ENCODE results near the gene LAMB1.

LAMB1 gene

GRCh38 chr7:108024538-108024937, 21.6 kb upstream of the LAMB1 start:
- TF ChIP-seq, protein P1, sequence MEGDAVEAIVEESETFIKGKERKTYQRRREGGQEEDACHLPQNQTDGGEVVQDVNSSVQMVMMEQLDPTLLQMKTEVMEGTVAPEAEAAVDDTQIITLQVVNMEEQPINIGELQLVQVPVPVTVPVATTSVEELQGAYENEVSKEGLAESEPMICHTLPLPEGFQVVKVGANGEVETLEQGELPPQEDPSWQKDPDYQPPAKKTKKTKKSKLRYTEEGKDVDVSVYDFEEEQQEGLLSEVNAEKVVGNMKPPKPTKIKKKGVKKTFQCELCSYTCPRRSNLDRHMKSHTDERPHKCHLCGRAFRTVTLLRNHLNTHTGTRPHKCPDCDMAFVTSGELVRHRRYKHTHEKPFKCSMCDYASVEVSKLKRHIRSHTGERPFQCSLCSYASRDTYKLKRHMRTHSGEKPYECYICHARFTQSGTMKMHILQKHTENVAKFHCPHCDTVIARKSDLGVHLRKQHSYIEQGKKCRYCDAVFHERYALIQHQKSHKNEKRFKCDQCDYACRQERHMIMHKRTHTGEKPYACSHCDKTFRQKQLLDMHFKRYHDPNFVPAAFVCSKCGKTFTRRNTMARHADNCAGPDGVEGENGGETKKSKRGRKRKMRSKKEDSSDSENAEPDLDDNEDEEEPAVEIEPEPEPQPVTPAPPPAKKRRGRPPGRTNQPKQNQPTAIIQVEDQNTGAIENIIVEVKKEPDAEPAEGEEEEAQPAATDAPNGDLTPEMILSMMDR (IDR thresholded peaks at IDR 0.05; ENCODE audit: low read length): no peak
- TF ChIP-seq EZH2 (optimal IDR thresholded peaks at IDR 0.05; ENCODE audit: low read depth, low read length) (no peak), EZH2phosphoT487 (IDR thresholded peaks at IDR 0.05; ENCODE audit: low read length) (no peak)
- Histone ChIP-seq H3K4me1 (ENCODE audit: low read length) (no peaks in the 10 kb centered on the region), H3K27ac (ENCODE audit: low read length) (no peak overlapping the region), H3K27me3 (replicated peaks; ENCODE audit: insufficient read depth, low read length) (no peaks in the 10 kb centered on the region), H3K4me3 (ENCODE audit: low read length) (no peak overlapping the region), H3K36me3 (replicated peaks; ENCODE audit: insufficient read depth, low read length) (no peaks in the 10 kb centered on the region), H3K9me2 (replicated peaks; ENCODE audit: insufficient read depth, low read length) (no peaks in the 10 kb centered on the region), H3K79me2 (ENCODE audit: low read length) (no peaks in the 10 kb centered on the region), H3F3A (ENCODE audit: insufficient read depth, low read length) (no peaks in the 10 kb centered on the region), H3K9ac (ENCODE audit: low read length) (no peak overlapping the region), H3K9me3 (replicated peaks; ENCODE audit: insufficient read depth, low read length) (no peaks in the 10 kb centered on the region), H2AFZ (ENCODE audit: low read length) (no peak overlapping the region), H4K20me1 (ENCODE audit: insufficient read depth, low read length) (no peaks in the 10 kb centered on the region), H3K4me2 (ENCODE audit: low read depth, low read length) (no peak overlapping the region)
- no peak for DNase-seq

- Histone ChIP-seq H3K4me3 (ENCODE audit: low read length) (no peak overlapping the region), H3K9ac (ENCODE audit: low read length) (no peak overlapping the region), H3F3A (ENCODE audit: insufficient read depth, low read length) (no peaks in the 10 kb centered on the region), H3K4me1 (ENCODE audit: low read length) (no peaks in the 10 kb centered on the region), H3K36me3 (replicated peaks; ENCODE audit: insufficient read depth, low read length) (no peaks in the 10 kb centered on the region), H3K4me2 (ENCODE audit: low read depth, low read length) (no peak overlapping the region), H3K27ac (ENCODE audit: low read length) (no peak overlapping the region), H3K27me3 (replicated peaks; ENCODE audit: insufficient read depth, low read length) (no peaks in the 10 kb centered on the region), H3K9me3 (replicated peaks; ENCODE audit: insufficient read depth, low read length) (no peaks in the 10 kb centered on the region), H4K20me1 (ENCODE audit: insufficient read depth, low read length) (no peaks in the 10 kb centered on the region), H3K79me2 (ENCODE audit: low read length) (no peaks in the 10 kb centered on the region), H3K9me2 (replicated peaks; ENCODE audit: insufficient read depth, low read length) (no peaks in the 10 kb centered on the region), H2AFZ (ENCODE audit: low read length) (no peak overlapping the region)
- no peak for DNase-seq
- TF ChIP-seq EZH2 (optimal IDR thresholded peaks at IDR 0.05; ENCODE audit: low read depth, low read length): no peak
- TF ChIP-seq, protein P1 (IDR thresholded peaks at IDR 0.05; ENCODE audit: low read length): no peak
- no peak for TF ChIP-seq EZH2phosphoT487 (IDR thresholded peaks at IDR 0.05; ENCODE audit: low read length)
Measured at GRCh38 chr7:108020585-108020984, 17.6 kb upstream of the LAMB1 start.

GRCh38 chr7:108018668-108019067, 15.7 kb upstream of the LAMB1 start:
- no peaks in the 10 kb centered on the region for H3K27me3 ChIP-seq (replicated peaks; ENCODE audit: insufficient read depth, low read length)
- H3K9ac ChIP-seq (ENCODE audit: low read length): no peak overlapping the region
- H3F3A ChIP-seq (ENCODE audit: insufficient read depth, low read length): no peaks in the 10 kb centered on the region
- DNase-seq: no peak
- no peak overlapping the region for H3K4me2 ChIP-seq (ENCODE audit: low read depth, low read length)
- no peaks in the 10 kb centered on the region for H4K20me1 ChIP-seq (ENCODE audit: insufficient read depth, low read length)
- H3K79me2 ChIP-seq (ENCODE audit: low read length): no peaks in the 10 kb centered on the region
- no peak overlapping the region for H3K4me3 ChIP-seq (ENCODE audit: low read length)
- no peaks in the 10 kb centered on the region for H3K36me3 ChIP-seq (replicated peaks; ENCODE audit: insufficient read depth, low read length)
- H3K27ac ChIP-seq (ENCODE audit: low read length): no peak overlapping the region
- no peaks in the 10 kb centered on the region for H3K4me1 ChIP-seq (ENCODE audit: low read length)
- no peak overlapping the region for H2AFZ ChIP-seq (ENCODE audit: low read length)
- TF ChIP-seq EZH2phosphoT487 (IDR thresholded peaks at IDR 0.05; ENCODE audit: low read length) (no peak), EZH2 (optimal IDR thresholded peaks at IDR 0.05; ENCODE audit: low read depth, low read length) (no peak)
- TF ChIP-seq, protein P1 (IDR thresholded peaks at IDR 0.05; ENCODE audit: low read length): no peak
- H3K9me3 ChIP-seq (replicated peaks; ENCODE audit: insufficient read depth, low read length): no peaks in the 10 kb centered on the region
- no peaks in the 10 kb centered on the region for H3K9me2 ChIP-seq (replicated peaks; ENCODE audit: insufficient read depth, low read length)

Data from MM.1S (cell line).